Measurements from ENCODE around the gene RGP1.

RGP1 gene

DNA sequence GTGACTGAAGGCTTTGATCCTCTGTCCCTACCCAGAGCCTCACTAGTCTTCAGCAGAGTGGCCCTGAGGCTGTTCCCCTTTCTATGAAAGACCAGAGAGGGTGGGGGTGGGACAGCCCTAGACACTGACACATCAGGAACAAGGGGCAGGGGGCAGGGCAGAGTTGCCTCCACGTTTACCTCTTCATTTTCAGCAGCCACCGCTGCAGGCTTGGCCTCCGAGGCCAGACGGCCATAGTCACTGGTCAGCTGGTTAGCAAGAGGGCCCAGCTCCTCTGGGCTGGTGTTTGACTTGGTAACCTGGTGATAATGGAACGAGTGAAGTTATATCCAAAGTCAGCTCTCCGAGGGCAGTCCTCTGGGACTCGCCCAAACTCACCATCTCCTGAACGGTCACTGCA, 43.7 kb upstream of the RGP1 start:
- no peak overlapping the region for H3K18ac ChIP-seq (ENCODE audit: low read length)
- no peak overlapping the region for H3K4me3 ChIP-seq (ENCODE audit: low read length)
- H3K36me3 ChIP-seq (ENCODE audit: control insufficient read depth, insufficient read depth, low read length): peaks cover 47% of the 10 kb centered on the region
- no peak overlapping the region for H3K23ac ChIP-seq (ENCODE audit: low read length)
- H3K79me1 ChIP-seq (ENCODE audit: low read length): no peaks in the 10 kb centered on the region
- no peak overlapping the region for H2BK15ac ChIP-seq (replicated peaks; ENCODE audit: low read depth)
- no peak overlapping the region for H3K56ac ChIP-seq (ENCODE audit: low read length)
- WGBS (ENCODE audit: extremely low coverage, insufficient coverage, low lambda C conversion rate): no CpG with 5 or more reads among the region's 8 CpGs
- H3K4me2 ChIP-seq (ENCODE audit: low read length): no peak overlapping the region
- no peaks in the 10 kb centered on the region for H3K27me3 ChIP-seq (ENCODE audit: insufficient read depth, low read length, poor library complexity)
- H3K79me2 ChIP-seq (ENCODE audit: control insufficient read depth, insufficient read depth, low read length): no peaks in the 10 kb centered on the region
- no peak overlapping the region for H3K27ac ChIP-seq (ENCODE audit: low read depth, low read length)
- H2AK5ac ChIP-seq (ENCODE audit: low read length): no peak overlapping the region
- H2BK5ac ChIP-seq (ENCODE audit: low read length): no peak overlapping the region
- H4K8ac ChIP-seq (ENCODE audit: low read depth, low read length): no peak overlapping the region
- H3K9ac ChIP-seq (ENCODE audit: low read length): no peak overlapping the region
- H4K5ac ChIP-seq (ENCODE audit: low read length): no peak overlapping the region
- no peaks in the 10 kb centered on the region for H3K4me1 ChIP-seq (ENCODE audit: control insufficient read depth, low read depth, low read length)
- no peak overlapping the region for H3K4ac ChIP-seq (ENCODE audit: low read depth, low read length)
- no peak overlapping the region for H2BK120ac ChIP-seq (ENCODE audit: low read depth, low read length)
- no peak for DNase-seq

DNA sequence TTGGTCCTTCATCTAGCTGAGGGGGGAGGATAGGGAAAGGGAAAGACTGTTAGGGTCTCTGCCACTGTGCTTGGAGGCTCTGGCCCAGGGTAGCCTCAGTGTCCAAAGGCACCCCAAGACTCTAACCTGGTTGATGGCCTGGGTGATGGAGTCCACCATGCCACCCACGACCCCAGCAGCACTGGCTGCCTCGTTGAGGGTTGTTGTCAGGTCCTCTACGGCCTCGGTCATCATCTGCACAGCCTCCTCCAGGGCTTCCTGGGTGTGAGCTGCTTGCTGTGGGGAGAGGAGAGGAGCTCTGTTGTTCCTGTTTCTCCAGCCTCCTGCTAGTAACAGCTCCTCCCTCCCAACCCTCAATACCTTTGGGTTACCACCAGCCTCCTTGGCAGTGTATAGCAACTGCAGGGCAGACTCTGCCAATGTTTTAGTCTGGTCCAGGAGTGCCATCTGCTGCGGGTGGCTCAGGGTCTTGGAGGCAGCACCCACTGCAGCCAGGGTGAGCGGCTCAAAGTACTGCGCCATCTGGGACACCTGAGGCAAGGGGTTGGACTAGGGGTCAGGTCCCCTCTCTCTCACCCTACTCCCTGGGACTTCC, 43.2 kb upstream of the RGP1 start:
- peaks cover 47% of the 10 kb centered on the region for H3K36me3 ChIP-seq (ENCODE audit: control insufficient read depth, insufficient read depth, low read length)
- no peak overlapping the region for H3K4me3 ChIP-seq (ENCODE audit: low read length)
- no peak overlapping the region for H2BK15ac ChIP-seq (replicated peaks; ENCODE audit: low read depth)
- no peaks in the 10 kb centered on the region for H3K4me1 ChIP-seq (ENCODE audit: control insufficient read depth, low read depth, low read length)
- no peaks in the 10 kb centered on the region for H3K79me1 ChIP-seq (ENCODE audit: low read length)
- H4K8ac ChIP-seq (ENCODE audit: low read depth, low read length): no peak overlapping the region
- H3K4me2 ChIP-seq (ENCODE audit: low read length): no peak overlapping the region
- H4K5ac ChIP-seq (ENCODE audit: low read length): no peak overlapping the region
- no peak overlapping the region for H2AK5ac ChIP-seq (ENCODE audit: low read length)
- WGBS (ENCODE audit: extremely low coverage, insufficient coverage, low lambda C conversion rate): no CpG with 5 or more reads among the region's 7 CpGs
- H3K56ac ChIP-seq (ENCODE audit: low read length): no peak overlapping the region
- no peak overlapping the region for H3K23ac ChIP-seq (ENCODE audit: low read length)
- DNase-seq: no peak
- H2BK5ac ChIP-seq (ENCODE audit: low read length): no peak overlapping the region
- no peak overlapping the region for H2BK120ac ChIP-seq (ENCODE audit: low read depth, low read length)
- no peaks in the 10 kb centered on the region for H3K79me2 ChIP-seq (ENCODE audit: control insufficient read depth, insufficient read depth, low read length)
- no peak overlapping the region for H3K4ac ChIP-seq (ENCODE audit: low read depth, low read length)
- no peak overlapping the region for H3K9ac ChIP-seq (ENCODE audit: low read length)
- no peak overlapping the region for H3K18ac ChIP-seq (ENCODE audit: low read length)
- H3K27ac ChIP-seq (ENCODE audit: low read depth, low read length): no peak overlapping the region
- no peaks in the 10 kb centered on the region for H3K27me3 ChIP-seq (ENCODE audit: insufficient read depth, low read length, poor library complexity)

DNA sequence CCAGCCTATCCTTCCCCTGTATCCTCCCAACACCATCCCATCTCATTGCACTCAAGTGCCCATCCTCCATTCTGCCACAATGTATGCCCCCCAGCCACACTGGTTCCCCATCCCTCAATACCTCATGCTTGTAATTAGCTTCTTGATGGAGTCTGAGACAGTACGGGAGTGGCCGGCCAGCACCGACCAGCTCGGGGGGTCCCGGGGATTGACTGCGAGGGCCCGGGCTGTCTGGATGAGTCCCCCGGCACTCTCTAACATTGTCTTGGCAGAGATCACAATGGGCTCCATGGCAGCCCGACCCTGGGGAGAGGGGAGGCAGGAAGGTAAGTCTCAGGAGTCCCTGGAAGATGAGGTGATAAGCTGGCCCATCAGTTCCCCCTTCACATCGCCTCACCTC, 42.1 kb upstream of the RGP1 start:
- H3K23ac ChIP-seq (ENCODE audit: low read length): no peak overlapping the region
- H3K27ac ChIP-seq (ENCODE audit: low read depth, low read length): no peak overlapping the region
- H3K18ac ChIP-seq (ENCODE audit: low read length): no peak overlapping the region
- no CpG with 5 or more reads among the region's 10 CpGs for WGBS (ENCODE audit: extremely low coverage, insufficient coverage, low lambda C conversion rate)
- DNase-seq: no peak
- no peak overlapping the region for H3K56ac ChIP-seq (ENCODE audit: low read length)
- no peaks in the 10 kb centered on the region for H3K79me1 ChIP-seq (ENCODE audit: low read length)
- no peak overlapping the region for H4K5ac ChIP-seq (ENCODE audit: low read length)
- no peaks in the 10 kb centered on the region for H3K27me3 ChIP-seq (ENCODE audit: insufficient read depth, low read length, poor library complexity)
- no peak overlapping the region for H2BK5ac ChIP-seq (ENCODE audit: low read length)
- H2BK15ac ChIP-seq (replicated peaks; ENCODE audit: low read depth): no peak overlapping the region
- no peak overlapping the region for H3K9ac ChIP-seq (ENCODE audit: low read length)
- no peak overlapping the region for H2AK5ac ChIP-seq (ENCODE audit: low read length)
- H4K8ac ChIP-seq (ENCODE audit: low read depth, low read length): no peak overlapping the region
- peaks cover 46% of the 10 kb centered on the region for H3K36me3 ChIP-seq (ENCODE audit: control insufficient read depth, insufficient read depth, low read length)
- no peak overlapping the region for H3K4me3 ChIP-seq (ENCODE audit: low read length)
- H3K4me1 ChIP-seq (ENCODE audit: control insufficient read depth, low read depth, low read length): no peaks in the 10 kb centered on the region
- no peak overlapping the region for H3K4ac ChIP-seq (ENCODE audit: low read depth, low read length)
- H2BK120ac ChIP-seq (ENCODE audit: low read depth, low read length): no peak overlapping the region
- no peaks in the 10 kb centered on the region for H3K79me2 ChIP-seq (ENCODE audit: control insufficient read depth, insufficient read depth, low read length)
- H3K4me2 ChIP-seq (ENCODE audit: low read length): no peak overlapping the region

DNA sequence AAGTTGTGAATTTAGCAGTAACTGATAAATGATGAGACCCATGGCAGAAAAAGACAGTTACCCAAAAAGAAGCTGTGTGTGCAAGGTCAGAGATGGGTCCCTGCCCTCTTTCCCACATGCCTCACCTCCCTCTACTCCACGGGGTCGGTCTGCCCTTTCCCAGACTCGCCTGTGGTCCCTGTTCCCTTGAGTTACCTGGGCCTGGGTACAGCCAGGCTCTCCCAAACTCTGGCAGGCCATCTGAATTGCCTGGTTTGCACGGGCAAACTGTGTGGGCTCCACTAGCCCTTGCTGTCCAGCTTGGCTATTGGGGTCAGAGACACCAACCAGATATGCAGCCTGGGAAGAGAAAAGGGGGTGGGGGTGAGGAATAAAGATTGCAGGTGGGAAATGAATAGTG, 40.9 kb upstream of the RGP1 start:
- Histone ChIP-seq H2BK120ac (ENCODE audit: low read depth, low read length) (no peak overlapping the region), H3K36me3 (ENCODE audit: control insufficient read depth, insufficient read depth, low read length) (peaks cover 45% of the 10 kb centered on the region), H3K4me1 (ENCODE audit: control insufficient read depth, low read depth, low read length) (no peaks in the 10 kb centered on the region)

DNA sequence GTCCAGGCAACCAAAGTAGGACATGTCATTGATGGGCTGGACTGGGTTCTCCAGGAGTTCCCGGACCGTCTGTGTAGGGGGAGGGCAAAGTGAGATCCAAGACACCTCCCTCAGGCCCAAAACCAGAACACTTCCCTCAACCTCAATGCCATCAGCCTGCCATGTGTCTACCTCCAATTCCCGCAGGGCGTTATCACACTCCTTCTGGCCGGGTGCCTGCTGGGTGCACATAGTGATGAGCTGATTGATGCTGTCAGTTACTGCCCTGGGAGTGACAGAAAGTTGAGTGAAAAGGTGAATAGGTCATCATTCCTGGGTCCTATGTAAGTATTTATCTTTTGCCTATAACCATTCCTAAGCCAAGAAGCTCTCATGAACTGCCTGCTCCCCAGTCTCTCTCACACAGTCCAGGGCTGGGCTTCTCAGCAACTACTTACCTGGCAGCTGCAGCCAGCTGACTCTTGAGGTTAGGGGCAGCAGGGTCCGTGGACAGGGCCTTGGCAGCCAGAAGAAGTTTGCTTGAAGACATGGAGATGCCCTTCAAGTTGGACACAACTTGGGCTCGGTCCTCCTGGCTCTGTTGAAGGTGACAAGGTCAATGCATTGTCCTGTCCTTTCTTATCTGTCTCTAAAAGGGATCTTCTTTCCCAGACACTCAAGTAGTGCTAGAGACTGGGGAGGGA, 38.1 kb upstream of the RGP1 start:
- no peak overlapping the region for H2BK15ac ChIP-seq (replicated peaks; ENCODE audit: low read depth)
- no peak overlapping the region for H2BK120ac ChIP-seq (ENCODE audit: low read depth, low read length)
- H3K4ac ChIP-seq (ENCODE audit: low read depth, low read length): no peak overlapping the region
- H3K27ac ChIP-seq (ENCODE audit: low read depth, low read length): no peak overlapping the region
- no peak overlapping the region for H3K4me3 ChIP-seq (ENCODE audit: low read length)
- no peak for DNase-seq
- no peaks in the 10 kb centered on the region for H3K79me2 ChIP-seq (ENCODE audit: control insufficient read depth, insufficient read depth, low read length)
- no peak overlapping the region for H3K4me2 ChIP-seq (ENCODE audit: low read length)
- peaks cover 38% of the 10 kb centered on the region for H3K36me3 ChIP-seq (ENCODE audit: control insufficient read depth, insufficient read depth, low read length)
- no peak overlapping the region for H4K5ac ChIP-seq (ENCODE audit: low read length)
- WGBS (ENCODE audit: extremely low coverage, insufficient coverage, low lambda C conversion rate): no CpG with 5 or more reads among the region's 7 CpGs
- no peak overlapping the region for H2BK5ac ChIP-seq (ENCODE audit: low read length)
- no peak overlapping the region for H3K56ac ChIP-seq (ENCODE audit: low read length)
- no peaks in the 10 kb centered on the region for H3K79me1 ChIP-seq (ENCODE audit: low read length)
- H3K4me1 ChIP-seq (ENCODE audit: control insufficient read depth, low read depth, low read length): no peaks in the 10 kb centered on the region
- H3K27me3 ChIP-seq (ENCODE audit: insufficient read depth, low read length, poor library complexity): no peaks in the 10 kb centered on the region
- H3K23ac ChIP-seq (ENCODE audit: low read length): no peak overlapping the region
- no peak overlapping the region for H2AK5ac ChIP-seq (ENCODE audit: low read length)
- H4K8ac ChIP-seq (ENCODE audit: low read depth, low read length): no peak overlapping the region
- no peak overlapping the region for H3K9ac ChIP-seq (ENCODE audit: low read length)
- no peak overlapping the region for H3K18ac ChIP-seq (ENCODE audit: low read length)

More for the DNA sequence above, 40.9 kb upstream of the RGP1 start:
- no peak for DNase-seq
- Histone ChIP-seq H2AK5ac (ENCODE audit: low read length) (no peak overlapping the region), H2BK5ac (ENCODE audit: low read length) (no peak overlapping the region), H3K18ac (ENCODE audit: low read length) (no peak overlapping the region), H3K56ac (ENCODE audit: low read length) (no peak overlapping the region), H3K4me2 (ENCODE audit: low read length) (no peak overlapping the region), H4K8ac (ENCODE audit: low read depth, low read length) (no peak overlapping the region), H4K5ac (ENCODE audit: low read length) (no peak overlapping the region), H2BK15ac (replicated peaks; ENCODE audit: low read depth) (no peak overlapping the region), H3K4me3 (ENCODE audit: low read length) (no peak overlapping the region), H3K79me2 (ENCODE audit: control insufficient read depth, insufficient read depth, low read length) (no peaks in the 10 kb centered on the region), H3K9ac (ENCODE audit: low read length) (no peak overlapping the region), H3K27ac (ENCODE audit: low read depth, low read length) (no peak overlapping the region), H3K79me1 (ENCODE audit: low read length) (no peaks in the 10 kb centered on the region), H3K4ac (ENCODE audit: low read depth, low read length) (no peak overlapping the region), H3K23ac (ENCODE audit: low read length) (no peak overlapping the region), H3K27me3 (ENCODE audit: insufficient read depth, low read length, poor library complexity) (no peaks in the 10 kb centered on the region)
- no CpG with 5 or more reads among the region's 4 CpGs for WGBS (ENCODE audit: extremely low coverage, insufficient coverage, low lambda C conversion rate)
